ENCODE measurements around the gene MAP7D2.

DNA sequence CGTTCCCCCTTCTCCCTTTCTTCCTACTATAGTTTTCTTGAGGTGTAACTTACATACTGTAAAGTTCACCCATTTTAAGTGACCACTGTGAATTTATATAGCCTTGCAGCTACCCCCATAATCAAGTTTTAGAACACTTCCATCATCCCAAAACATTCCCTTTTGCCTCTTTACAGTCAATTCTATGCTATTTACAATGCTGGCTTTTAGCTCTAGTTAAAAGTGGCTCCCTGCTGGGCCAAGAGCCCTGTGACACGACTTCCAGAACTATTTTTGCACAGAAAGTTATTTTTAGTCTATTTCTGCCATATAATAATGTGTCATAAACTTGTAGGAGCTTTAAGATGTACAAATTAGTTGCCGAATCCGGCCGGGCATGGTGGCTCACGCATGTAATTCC, 26.9 kb downstream of the MAP7D2 start:
- TF ChIP-seq, protein P1, sequence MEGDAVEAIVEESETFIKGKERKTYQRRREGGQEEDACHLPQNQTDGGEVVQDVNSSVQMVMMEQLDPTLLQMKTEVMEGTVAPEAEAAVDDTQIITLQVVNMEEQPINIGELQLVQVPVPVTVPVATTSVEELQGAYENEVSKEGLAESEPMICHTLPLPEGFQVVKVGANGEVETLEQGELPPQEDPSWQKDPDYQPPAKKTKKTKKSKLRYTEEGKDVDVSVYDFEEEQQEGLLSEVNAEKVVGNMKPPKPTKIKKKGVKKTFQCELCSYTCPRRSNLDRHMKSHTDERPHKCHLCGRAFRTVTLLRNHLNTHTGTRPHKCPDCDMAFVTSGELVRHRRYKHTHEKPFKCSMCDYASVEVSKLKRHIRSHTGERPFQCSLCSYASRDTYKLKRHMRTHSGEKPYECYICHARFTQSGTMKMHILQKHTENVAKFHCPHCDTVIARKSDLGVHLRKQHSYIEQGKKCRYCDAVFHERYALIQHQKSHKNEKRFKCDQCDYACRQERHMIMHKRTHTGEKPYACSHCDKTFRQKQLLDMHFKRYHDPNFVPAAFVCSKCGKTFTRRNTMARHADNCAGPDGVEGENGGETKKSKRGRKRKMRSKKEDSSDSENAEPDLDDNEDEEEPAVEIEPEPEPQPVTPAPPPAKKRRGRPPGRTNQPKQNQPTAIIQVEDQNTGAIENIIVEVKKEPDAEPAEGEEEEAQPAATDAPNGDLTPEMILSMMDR (IDR thresholded peaks at IDR 0.05): no peak
- TF ChIP-seq EP300 (IDR thresholded peaks at IDR 0.05): no peak

Measured in ovary (tissue), 3 donors.